Nephron progenitor cell (in vitro differentiated cells): ENCODE data around the gene VPS45.

Experiments
- DNase-seq: peaks from one replicate; pipeline ENCODE4 v3.0.0; 2021
- H3K27ac Mint-ChIP-seq: 2 replicates; pipeline ENCODE4 v1.8.0; 2021; ENCODE audit warnings: mild to moderate bottlenecking, moderate library complexity, mixed read lengths
- H3K27me3 Mint-ChIP-seq: 2 replicates; pipeline ENCODE4 v1.8.0; 2021; ENCODE audit warnings: mild to moderate bottlenecking, low read depth, mixed read lengths; ENCODE audit not compliant: poor library complexity
- H3K36me3 Mint-ChIP-seq: 2 replicates; pipeline ENCODE4 v1.8.0; 2021; ENCODE audit warnings: low read depth, mixed read lengths
- H3K4me1 Mint-ChIP-seq: 2 replicates; pipeline ENCODE4 v1.8.0; 2021; ENCODE audit warnings: mixed read lengths
- H3K4me3 Mint-ChIP-seq: 2 replicates; pipeline ENCODE4 v1.8.0; 2021; ENCODE audit warnings: mild to moderate bottlenecking, moderate library complexity, mixed read lengths
- H3K9me3 Mint-ChIP-seq: 2 replicates; pipeline ENCODE4 v1.8.0; 2021; ENCODE audit warnings: mild to moderate bottlenecking, moderate library complexity, mixed read lengths
- TF ChIP-seq, protein P1 (sequence below): fragments of 200-600 bp; sonication (generic); IDR thresholded peaks from 2 replicates; pipeline ENCODE4 v1.5.0; 2021; ENCODE audit warnings: antibody characterized with exemption

The VPS45 gene, protein sequence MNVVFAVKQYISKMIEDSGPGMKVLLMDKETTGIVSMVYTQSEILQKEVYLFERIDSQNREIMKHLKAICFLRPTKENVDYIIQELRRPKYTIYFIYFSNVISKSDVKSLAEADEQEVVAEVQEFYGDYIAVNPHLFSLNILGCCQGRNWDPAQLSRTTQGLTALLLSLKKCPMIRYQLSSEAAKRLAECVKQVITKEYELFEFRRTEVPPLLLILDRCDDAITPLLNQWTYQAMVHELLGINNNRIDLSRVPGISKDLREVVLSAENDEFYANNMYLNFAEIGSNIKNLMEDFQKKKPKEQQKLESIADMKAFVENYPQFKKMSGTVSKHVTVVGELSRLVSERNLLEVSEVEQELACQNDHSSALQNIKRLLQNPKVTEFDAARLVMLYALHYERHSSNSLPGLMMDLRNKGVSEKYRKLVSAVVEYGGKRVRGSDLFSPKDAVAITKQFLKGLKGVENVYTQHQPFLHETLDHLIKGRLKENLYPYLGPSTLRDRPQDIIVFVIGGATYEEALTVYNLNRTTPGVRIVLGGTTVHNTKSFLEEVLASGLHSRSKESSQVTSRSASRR

DNA sequence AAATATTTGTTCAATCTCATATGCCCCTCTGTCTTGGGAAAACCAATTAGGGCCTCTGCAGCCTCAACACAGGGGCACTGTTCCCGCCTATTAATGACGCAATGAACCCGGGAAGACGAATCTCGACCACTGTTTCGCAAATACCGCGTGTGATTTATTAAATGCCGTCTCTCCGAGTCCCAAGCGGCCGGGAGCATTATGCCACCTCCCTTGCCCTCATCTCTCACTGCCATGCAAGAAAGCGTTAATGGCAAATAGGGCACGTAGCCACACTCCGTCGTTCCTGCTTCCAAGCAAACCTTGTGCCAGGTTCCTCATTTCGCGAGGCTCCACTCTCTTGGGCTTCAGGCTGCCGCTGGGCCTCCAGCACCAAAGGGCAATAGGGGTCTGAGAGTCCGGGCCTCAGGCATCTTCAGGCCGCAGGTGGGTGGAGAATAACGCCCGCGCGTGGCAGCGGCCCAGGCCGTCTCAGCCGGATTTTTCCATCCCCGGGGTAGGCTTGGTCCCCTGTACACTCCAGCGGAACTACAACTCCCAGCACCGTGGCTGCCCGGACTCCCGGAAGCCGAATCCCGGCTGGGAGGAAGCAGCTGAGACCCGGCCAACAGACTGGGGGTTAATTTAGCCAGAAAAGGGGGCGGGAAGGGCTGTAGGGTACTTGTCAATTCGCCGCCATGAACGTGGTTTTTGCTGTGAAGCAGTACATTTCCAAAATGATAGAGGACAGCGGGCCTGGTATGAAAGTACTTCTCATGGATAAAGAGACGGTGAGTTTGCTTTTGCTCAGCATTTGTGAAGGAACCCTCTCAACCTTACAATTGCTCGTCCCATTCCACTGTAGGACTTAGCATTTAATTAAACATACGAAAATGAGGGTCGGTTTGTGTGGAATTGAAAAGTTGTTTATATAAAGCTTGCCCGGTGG, at the start of gene VPS45:
Gene VPS45, plus strand, starts transcription at position 593 of the 925 bp plus-strand sequence. Its CDS starts 82 bp downstream, at position 675.
- TF ChIP-seq, protein P1, sequence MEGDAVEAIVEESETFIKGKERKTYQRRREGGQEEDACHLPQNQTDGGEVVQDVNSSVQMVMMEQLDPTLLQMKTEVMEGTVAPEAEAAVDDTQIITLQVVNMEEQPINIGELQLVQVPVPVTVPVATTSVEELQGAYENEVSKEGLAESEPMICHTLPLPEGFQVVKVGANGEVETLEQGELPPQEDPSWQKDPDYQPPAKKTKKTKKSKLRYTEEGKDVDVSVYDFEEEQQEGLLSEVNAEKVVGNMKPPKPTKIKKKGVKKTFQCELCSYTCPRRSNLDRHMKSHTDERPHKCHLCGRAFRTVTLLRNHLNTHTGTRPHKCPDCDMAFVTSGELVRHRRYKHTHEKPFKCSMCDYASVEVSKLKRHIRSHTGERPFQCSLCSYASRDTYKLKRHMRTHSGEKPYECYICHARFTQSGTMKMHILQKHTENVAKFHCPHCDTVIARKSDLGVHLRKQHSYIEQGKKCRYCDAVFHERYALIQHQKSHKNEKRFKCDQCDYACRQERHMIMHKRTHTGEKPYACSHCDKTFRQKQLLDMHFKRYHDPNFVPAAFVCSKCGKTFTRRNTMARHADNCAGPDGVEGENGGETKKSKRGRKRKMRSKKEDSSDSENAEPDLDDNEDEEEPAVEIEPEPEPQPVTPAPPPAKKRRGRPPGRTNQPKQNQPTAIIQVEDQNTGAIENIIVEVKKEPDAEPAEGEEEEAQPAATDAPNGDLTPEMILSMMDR = no peak
- Mint-ChIP-seq H3K4me1 (peaks cover 42% of the 10 kb centered on the region), H3K36me3 (peaks cover 27% of the 10 kb centered on the region), H3K4me3 (peak within 1 kb of the TSS; percentile 96), H3K27ac (peak within 1 kb of the TSS; percentile 99), H3K9me3 (no peaks in the 10 kb centered on the region), H3K27me3 (no peaks in the 10 kb centered on the region)
- DNase-seq = peak; percentile 84

DNA sequence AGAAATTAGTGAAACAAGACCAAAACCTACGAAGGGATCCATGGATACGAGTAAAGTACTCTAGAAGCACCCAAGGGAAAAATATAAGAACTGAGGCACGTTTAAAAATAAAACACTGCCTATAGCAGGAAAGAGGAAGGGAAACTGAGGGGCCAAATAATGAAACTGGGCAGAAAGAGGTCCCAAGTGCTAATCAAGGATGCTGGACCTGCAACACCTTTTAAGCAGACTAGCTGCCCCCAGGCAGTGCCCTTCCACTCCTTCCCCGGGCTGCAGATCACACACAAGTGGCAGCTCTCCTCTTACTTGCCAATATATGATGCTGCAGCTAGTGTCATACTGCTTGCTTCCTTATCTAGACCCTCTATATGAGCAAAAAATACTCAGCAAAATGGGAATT, 49.4 kb upstream of the VPS45 start:
- DNase-seq = no peak
- no peaks in the 10 kb centered on the region for H3K9me3 Mint-ChIP-seq
- H3K4me3 Mint-ChIP-seq = no peak overlapping the region
- no peaks in the 10 kb centered on the region for H3K36me3 Mint-ChIP-seq
- peaks cover 3% of the 10 kb centered on the region for H3K27me3 Mint-ChIP-seq
- H3K4me1 Mint-ChIP-seq = peaks cover 2% of the 10 kb centered on the region
- H3K27ac Mint-ChIP-seq = no peak overlapping the region
- TF ChIP-seq, protein P1 = no peak

DNA sequence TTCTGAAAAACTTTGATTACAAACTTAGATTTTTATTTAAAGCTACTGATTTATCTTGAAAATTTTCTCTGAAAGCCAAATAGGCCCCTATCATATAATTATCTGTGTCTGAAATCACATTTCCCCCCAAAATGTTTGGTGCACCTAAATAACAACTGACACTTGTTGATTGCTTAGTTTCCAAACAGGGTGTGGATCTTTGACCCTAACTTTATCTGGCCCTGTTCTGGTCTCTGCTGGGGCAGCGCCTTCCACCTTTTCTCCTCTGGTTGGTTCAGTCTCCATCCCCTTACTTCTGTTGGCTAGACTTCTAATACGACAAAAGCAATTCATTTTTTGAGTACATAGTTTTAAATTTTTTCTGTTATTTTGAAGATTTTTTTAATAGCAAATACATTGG, 46.9 kb upstream of the VPS45 start:
- H3K4me3 Mint-ChIP-seq = no peak overlapping the region

DNA sequence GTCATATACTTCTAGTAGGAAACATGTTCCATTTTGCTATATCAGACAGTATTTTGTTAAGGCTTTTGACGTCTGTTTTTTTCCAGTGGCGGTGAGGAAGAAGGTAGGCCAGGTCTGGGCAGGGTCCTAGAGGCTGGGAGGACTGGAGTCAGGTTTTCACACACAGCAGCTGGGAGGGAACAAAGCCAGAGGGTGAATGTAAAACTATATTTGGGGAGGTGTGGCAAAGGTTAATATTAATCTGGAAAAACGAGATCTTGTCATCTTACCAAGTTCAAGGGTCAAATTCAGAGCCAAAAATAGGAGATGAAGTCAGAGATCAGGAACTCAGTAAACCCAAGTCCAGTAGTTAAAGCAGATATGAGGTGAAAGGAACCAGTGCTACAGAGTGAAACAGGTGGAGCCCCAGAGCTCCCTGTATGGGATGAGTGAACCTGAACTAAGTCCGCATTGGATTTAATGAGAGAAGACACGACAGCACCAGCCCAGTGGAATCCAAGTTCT, 46.3 kb upstream of the VPS45 start:
- no peaks in the 10 kb centered on the region for H3K4me1 Mint-ChIP-seq
- TF ChIP-seq, protein P1 = no peak
- no peak overlapping the region for H3K4me3 Mint-ChIP-seq
- no peak for DNase-seq
- H3K36me3 Mint-ChIP-seq = no peaks in the 10 kb centered on the region
- H3K27me3 Mint-ChIP-seq = peaks cover 3% of the 10 kb centered on the region
- no peak overlapping the region for H3K27ac Mint-ChIP-seq
- no peaks in the 10 kb centered on the region for H3K9me3 Mint-ChIP-seq

More for the DNA sequence above, 46.9 kb upstream of the VPS45 start:
- no peaks in the 10 kb centered on the region for H3K36me3 Mint-ChIP-seq
- TF ChIP-seq, protein P1 = no peak
- H3K27me3 Mint-ChIP-seq = peaks cover 3% of the 10 kb centered on the region
- no peak overlapping the region for H3K27ac Mint-ChIP-seq
- DNase-seq = no peak
- H3K4me1 Mint-ChIP-seq = no peaks in the 10 kb centered on the region
- no peaks in the 10 kb centered on the region for H3K9me3 Mint-ChIP-seq

DNA sequence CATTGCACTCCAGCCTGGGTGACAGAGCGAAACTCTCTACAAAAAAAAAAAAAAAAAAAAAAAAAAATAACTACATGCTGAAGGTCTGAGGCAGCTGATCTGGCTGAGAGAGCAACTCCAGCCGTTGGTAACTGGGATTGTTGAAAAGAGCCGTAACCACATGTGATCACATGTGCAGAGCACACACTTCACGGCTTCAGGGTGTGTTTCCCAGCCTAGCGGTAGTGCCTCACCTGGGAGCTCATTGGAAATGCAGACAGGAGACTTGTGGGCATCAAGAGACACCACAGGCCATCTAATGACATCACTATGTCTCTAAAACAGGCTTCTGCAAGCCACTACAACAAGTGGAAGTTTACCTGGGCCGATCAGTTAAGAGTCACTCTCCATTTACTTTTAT, 45.2 kb upstream of the VPS45 start:
- no peaks in the 10 kb centered on the region for H3K4me1 Mint-ChIP-seq

More for the DNA sequence above, 45.2 kb upstream of the VPS45 start:
- no peak overlapping the region for H3K4me3 Mint-ChIP-seq
- H3K36me3 Mint-ChIP-seq = no peaks in the 10 kb centered on the region
- TF ChIP-seq, protein P1 = no peak
- peaks cover 3% of the 10 kb centered on the region for H3K27me3 Mint-ChIP-seq
- DNase-seq = no peak
- no peak overlapping the region for H3K27ac Mint-ChIP-seq
- H3K9me3 Mint-ChIP-seq = no peaks in the 10 kb centered on the region
